ENCODE measurements around the gene CLIC1. TPM values are rescaled to one million over a fixed set of nuclear protein-coding genes. Genes with fewer than 3 reads are reported as not detected.

The CLIC1 gene
- total RNA-seq, 1 experiment from 2014 or later = 432 TPM

- intact Hi-C loops (cut with micrococcal nuclease) = no loop called here
- H2AFZ ChIP-seq (ENCODE audit: low read depth, low read length, poor library complexity, severe bottlenecking) = no peak overlapping the region
- ChIA-PET RAD21 (ENCODE audit: low non-redundant PET in 1 of 2, low total read pairs in 2 of 2, uncharacterized antibody in 2 of 2, unreplicated experiment in 2 of 2) (no interaction called here), POLR2A (no interaction called here), CTCF (no interaction called here)
- no peaks in the 10 kb centered on the region for H3K27me3 ChIP-seq (ENCODE audit: insufficient read depth, low read length)
- no peak overlapping the region for H3K9ac ChIP-seq (ENCODE audit: low read length)
- H3K4me1 ChIP-seq (ENCODE audit: control insufficient read depth in 1 of 2, insufficient read depth in 2 of 2, low read length in 2 of 2) = peaks cover 39 to 54% of the 10 kb centered on the region in 2 experiments
- H3K4me3 ChIP-seq (replicated peaks in 1 of 2; ENCODE audit: low read depth in 1 of 2, low read length in 2 of 2) = peak overlapping the region in 1 of 2 experiments; percentile 14; a peak in 2 of 4 replicates
- no peaks in the 10 kb centered on the region for H3K9me3 ChIP-seq (ENCODE audit: control insufficient read depth in 1 of 2, insufficient read depth in 1 of 2, low read depth in 1 of 2, low read length in 2 of 2)
- no peak for TF ChIP-seq ZNF274 (IDR thresholded peaks at IDR 0.05; ENCODE audit: low read depth, low read length)
- TF ChIP-seq SIN3A (IDR thresholded peaks at IDR 0.05; ENCODE audit: low read depth) = no peak
- TF ChIP-seq CTCF (IDR thresholded peaks at IDR 0.05 in 2 of 3, conservative IDR thresholded peaks at IDR 0.05 in 1 of 3; ENCODE audit: borderline replicate concordance in 1 of 3, insufficient read depth in 1 of 3, low read depth in 2 of 3, low read length in 2 of 3) = peak in 2 of 3 experiments; percentile 13 to 40; a peak in 2 of 6 replicates
- TF ChIP-seq POLR2AphosphoS5 (IDR thresholded peaks at IDR 0.05; ENCODE audit: low read depth, low read length) = no peak
- TF ChIP-seq RAD21 (IDR thresholded peaks at IDR 0.05; ENCODE audit: low read depth) = no peak
- no peak; the same call in 1 of the 2 replicates for TF ChIP-seq MAX (IDR thresholded peaks at IDR 0.05)
- TF ChIP-seq SRF (IDR thresholded peaks at IDR 0.05; ENCODE audit: low read depth) = no peak
- TF ChIP-seq TCF7L2 (IDR thresholded peaks at IDR 0.05; ENCODE audit: borderline replicate concordance, extremely low read depth, insufficient read depth, insufficient read length) = no peak
- TF ChIP-seq, protein P1, sequence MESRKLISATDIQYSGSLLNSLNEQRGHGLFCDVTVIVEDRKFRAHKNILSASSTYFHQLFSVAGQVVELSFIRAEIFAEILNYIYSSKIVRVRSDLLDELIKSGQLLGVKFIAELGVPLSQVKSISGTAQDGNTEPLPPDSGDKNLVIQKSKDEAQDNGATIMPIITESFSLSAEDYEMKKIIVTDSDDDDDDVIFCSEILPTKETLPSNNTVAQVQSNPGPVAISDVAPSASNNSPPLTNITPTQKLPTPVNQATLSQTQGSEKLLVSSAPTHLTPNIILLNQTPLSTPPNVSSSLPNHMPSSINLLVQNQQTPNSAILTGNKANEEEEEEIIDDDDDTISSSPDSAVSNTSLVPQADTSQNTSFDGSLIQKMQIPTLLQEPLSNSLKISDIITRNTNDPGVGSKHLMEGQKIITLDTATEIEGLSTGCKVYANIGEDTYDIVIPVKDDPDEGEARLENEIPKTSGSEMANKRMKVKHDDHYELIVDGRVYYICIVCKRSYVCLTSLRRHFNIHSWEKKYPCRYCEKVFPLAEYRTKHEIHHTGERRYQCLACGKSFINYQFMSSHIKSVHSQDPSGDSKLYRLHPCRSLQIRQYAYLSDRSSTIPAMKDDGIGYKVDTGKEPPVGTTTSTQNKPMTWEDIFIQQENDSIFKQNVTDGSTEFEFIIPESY (IDR thresholded peaks at IDR 0.05; ENCODE audit: extremely low read depth, insufficient replicate concordance, low read length) = no peak
- ATAC-seq (peak; percentile 44), DNase-seq (ENCODE audit: low read depth, low spot score) (no peak)
- BruUV-seq (replicated peaks) = no TSS peak
- H3K79me2 ChIP-seq (ENCODE audit: insufficient read depth, low read length) = no peaks in the 10 kb centered on the region
- peak overlapping the region; percentile 68 for H3K4me2 ChIP-seq (ENCODE audit: low read length)
- no peak overlapping the region; the same call in 1 of the 2 replicates for H3K27ac ChIP-seq (ENCODE audit: low read depth, low read length)
- H3K9me2 ChIP-seq (ENCODE audit: insufficient read depth) = no peaks in the 10 kb centered on the region
- no peaks in the 10 kb centered on the region for H4K20me1 ChIP-seq (ENCODE audit: insufficient read depth)
- H3K36me3 ChIP-seq (ENCODE audit: control insufficient read depth in 1 of 2, insufficient read depth in 2 of 2, low read length in 2 of 2) = no peaks in the 10 kb centered on the region
Measured at GRCh38 chr6:31717499-31718222, 18.7 kb downstream of the CLIC1 start.

All from HCT116 (cell line).